Mesenteric fat pad (tissue), 1 donor: ENCODE results near the gene LASP1NB.
"Not testable (repeated sequence)": the region's sequence is repeated elsewhere in the genome, so short reads cannot be mapped to it uniquely, and the experiment has no call there.

Experiments used
- DNase-seq: peaks from one replicate; pipeline ENCODE4 v3.0.0-alpha.2; 2020; ENCODE audit warnings: low spot score
- donor health status: DM: yes; HTN: yes; CAD: no.

The LASP1NB gene

DNA sequence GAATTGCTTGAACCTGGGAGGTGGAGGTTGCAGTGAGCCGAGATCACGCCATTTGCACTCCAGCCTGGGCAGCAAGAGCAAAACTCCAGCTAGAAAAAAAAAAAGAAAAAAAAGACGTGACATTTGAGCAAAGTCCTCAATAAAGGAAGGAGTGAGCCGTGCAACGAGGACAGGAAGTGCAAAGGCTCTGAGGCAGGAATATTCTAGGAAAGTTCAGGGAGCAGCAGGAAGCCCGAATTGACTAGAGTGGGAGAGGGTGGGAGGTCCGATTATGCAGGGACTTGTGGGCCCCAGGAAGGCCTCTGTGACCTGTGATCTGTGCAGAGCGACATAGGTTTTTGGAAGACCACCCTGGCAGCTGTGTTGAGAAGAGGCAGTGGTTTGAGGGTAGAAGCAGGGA lies 8.6 kb upstream of the LASP1NB start:
- peak; percentile 43 for DNase-seq

DNA sequence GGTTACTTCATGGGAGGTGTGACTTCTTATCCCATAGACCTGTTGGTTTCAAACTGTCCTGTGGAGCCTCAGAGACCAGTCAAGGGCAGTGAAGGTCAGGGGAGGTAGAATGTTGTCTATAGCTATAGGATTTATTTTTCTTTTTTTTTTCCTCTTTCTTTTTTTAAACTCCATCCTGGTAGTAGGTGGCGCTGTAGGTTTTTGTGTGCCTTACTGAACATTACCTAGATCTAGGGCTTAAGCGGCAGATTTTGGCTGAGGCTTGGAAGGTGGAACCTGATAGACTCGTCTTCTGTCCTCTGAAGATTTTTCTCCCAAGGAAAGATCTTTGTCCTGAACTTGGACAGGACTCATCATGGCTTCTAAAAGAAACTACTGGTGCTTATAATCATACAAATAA lies 8.2 kb upstream of the LASP1NB start:
- DNase-seq: no peak

DNA sequence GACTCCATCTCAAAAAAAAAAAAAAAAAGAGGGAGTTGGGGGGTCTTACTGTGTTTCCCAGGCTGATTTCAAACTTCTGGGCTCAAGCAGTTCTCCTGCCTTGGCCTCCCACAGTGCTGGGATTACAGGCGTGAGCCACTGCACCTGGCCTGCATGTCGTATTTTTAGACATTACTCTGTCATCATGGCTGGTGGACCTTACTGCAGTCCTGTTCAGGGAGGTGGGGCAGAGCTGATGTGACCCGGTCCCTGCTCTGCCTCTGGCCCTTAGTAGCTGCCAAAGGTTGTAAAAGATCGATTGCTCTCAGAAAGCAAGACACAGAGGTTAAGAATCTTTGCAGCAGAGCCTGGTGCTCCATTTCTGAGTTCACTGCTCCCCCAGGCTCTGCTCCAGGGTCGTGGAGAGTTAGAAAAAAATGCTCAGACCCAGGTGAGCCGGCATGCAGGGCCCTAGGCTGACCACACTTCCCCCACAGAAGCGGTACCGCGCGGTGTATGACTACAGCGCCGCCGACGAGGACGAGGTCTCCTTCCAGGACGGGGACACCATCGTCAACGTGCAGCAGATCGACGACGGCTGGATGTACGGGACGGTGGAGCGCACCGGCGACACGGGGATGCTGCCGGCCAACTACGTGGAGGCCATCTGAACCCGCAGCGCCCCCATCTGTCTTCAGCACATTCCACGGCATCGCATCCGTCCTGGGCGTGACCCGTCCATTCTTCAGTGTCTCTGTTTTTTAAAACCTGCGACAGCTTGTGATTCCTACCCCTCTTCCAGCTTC lies 7.1 kb upstream of the LASP1NB start:
- DNase-seq: peak; percentile 82

DNA sequence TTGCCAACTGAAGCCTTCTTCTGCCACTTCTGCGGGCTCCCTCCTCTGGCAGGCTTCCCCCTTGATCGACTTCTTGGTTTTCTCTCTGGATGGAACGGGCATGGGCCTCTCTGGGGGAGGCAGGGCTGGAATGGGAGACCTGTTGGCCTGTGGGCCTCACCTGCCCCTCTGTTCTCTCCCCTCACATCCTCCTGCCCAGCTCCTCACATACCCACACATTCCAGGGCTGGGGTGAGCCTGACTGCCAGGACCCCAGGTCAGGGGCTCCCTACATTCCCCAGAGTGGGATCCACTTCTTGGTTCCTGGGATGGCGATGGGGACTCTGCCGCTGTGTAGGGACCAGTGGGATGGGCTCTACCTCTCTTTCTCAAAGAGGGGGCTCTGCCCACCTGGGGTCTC lies 6.5 kb upstream of the LASP1NB start:
- peak; percentile 57 for DNase-seq

DNA sequence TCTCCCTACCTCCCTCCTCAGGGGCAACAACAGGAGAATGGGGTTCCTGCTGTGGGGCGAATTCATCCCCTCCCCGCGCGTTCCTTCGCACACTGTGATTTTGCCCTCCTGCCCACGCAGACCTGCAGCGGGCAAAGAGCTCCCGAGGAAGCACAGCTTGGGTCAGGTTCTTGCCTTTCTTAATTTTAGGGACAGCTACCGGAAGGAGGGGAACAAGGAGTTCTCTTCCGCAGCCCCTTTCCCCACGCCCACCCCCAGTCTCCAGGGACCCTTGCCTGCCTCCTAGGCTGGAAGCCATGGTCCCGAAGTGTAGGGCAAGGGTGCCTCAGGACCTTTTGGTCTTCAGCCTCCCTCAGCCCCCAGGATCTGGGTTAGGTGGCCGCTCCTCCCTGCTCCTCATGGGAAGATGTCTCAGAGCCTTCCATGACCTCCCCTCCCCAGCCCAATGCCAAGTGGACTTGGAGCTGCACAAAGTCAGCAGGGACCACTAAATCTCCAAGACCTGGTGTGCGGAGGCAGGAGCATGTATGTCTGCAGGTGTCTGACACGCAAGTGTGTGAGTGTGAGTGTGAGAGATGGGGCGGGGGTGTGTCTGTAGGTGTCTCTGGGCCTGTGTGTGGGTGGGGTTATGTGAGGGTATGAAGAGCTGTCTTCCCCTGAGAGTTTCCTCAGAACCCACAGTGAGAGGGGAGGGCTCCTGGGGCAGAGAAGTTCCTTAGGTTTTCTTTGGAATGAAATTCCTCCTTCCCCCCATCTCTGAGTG lies 5.9 kb upstream of the LASP1NB start:
- no peak for DNase-seq

DNA sequence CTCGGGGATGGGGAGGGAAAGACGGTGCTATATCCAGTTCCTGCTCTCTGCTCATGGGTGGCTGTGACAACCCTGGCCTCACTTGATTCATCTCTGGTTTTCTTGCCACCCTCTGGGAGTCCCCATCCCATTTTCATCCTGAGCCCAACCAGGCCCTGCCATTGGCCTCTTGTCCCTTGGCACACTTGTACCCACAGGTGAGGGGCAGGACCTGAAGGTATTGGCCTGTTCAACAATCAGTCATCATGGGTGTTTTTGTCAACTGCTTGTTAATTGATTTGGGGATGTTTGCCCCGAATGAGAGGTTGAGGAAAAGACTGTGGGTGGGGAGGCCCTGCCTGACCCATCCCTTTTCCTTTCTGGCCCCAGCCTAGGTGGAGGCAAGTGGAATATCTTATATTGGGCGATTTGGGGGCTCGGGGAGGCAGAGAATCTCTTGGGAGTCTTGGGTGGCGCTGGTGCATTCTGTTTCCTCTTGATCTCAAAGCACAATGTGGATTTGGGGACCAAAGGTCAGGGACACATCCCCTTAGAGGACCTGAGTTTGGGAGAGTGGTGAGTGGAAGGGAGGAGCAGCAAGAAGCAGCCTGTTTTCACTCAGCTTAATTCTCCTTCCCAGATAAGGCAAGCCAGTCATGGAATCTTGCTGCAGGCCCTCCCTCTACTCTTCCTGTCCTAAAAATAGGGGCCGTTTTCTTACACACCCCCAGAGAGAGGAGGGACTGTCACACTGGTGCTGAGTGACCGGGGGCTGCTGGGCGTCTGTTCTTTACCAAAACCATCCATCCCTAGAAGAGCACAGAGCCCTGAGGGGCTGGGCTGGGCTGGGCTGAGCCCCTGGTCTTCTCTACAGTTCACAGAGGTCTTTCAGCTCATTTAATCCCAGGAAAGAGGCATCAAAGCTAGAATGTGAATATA lies 4.8 kb upstream of the LASP1NB start:
- peak; percentile 71 for DNase-seq

DNA sequence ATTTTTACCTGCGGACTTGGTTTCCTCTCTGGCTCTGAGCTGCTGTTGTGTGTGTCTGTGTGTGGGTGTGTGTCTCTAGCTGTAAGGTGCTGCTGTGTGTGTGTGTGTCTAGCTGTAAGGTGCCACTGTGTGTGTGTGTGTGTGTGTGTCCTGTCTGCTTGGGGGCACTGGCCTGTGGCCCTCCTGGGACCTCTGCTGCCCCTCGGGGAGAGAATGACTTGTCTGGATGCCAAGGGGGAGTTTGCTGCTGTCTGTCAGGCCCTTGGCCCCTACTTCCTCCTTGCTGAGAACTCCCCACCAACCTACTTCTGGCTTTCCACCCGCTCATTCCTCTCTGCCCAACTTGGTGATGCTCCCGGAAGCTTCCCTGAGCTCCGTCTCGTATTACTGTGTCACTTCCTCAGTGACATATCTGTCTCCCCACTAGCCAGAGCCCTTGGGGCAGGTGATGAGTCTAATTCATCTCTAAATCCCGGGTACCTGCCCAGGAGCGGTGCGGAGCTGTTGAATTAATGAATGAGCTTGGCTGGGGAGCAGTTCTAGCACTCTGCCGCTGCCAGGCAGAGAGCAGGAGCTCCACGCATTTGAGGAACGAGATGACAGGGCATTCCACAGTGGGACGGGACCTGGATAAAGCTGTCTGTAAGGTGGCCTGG lies 3.5 kb upstream of the LASP1NB start:
- DNase-seq: no peak

DNA sequence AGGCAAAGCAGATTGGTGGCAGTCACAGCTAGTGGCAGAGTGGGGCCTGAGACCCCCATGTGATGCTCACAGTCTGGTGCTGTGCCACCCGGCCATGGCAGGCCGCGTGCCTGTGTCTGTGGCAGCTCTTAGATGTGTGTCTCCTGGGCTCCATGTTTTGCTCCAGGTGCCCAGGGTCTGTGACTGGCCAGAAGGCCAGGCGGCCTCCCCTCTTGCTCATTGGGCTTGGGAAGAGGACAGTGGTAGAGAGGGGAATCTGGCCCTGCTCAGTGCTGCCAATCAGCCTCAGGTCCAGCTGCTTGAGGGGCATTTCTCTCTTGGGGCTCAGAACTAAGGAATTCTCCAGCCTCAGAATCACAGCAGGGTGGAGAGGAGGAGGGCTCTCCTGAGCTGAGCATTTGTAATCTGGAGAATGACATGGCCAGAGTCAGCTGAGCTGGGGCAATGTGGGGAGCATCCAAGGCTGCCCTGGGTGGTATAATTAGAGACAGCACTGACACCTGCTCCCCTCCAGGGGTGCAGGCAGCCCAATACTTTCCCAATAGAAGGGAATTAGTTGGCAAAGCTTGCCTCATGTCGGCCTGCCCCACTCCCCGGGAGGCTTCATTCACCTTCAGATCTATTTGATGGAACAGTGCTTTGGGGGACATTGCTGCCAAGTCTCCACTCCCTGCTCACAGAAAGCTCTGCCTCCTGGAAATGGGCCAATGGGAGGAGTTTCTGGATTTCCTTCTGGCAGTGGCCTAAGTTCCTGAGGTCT lies 2.7 kb upstream of the LASP1NB start:
- no peak for DNase-seq

DNA sequence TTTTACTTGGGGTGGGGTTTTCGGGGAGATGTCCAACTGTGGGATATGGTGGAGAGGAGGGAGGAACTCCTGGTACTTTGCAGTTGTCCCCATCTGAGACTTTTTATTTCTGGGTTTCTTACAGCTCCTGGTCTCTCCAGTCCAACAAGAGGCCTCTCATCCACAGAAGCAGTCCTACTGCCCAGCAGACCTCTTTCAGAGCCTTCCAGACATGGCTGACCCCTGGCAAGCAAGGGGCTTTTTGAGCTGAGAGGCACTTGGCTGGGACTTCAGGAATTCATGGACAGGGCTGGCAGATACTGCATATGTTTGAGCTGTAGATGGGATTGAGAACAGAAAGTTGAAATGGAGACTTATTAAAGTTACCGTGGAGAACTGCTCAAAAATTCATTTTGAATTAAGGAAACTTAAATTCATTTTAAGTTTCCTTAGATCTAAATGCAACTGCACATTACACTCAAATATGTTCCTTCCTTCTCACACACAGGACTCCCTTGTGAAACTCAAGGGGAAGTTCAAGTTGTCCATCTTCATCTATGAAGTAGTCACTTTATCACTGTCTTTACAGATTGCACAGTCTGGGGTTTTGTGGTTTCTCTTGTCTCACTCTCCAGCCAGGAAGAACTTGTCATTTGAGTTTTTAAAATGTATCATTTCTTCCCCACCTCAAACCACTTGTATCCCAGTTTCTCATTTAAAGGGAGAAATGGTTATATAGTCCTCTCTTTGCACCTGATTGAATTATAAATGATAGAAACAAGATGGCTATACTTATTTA lies 1.1 kb downstream of the LASP1NB start:
- no peak for DNase-seq

DNA sequence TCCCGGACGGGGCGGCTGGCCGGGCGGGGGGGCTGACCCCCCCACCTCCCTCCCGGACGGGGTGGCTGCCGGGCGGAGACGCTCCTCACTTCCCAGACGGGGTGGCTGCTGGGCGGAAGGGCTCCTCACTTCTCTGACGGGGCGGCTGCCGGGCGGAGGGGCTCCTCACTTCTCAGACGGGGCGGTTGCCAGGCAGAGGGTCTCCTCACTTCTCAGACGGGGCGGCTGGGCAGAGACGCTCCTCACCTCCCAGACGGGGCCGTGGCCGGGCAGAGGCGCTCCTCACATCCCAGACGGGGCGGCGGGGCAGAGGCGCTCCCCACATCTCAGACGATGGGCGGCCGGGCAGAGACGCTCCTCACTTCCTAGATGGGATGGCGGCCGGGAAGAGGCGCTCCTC lies 5.4 kb downstream of the LASP1NB start:
- peak; percentile 20 for DNase-seq

DNA sequence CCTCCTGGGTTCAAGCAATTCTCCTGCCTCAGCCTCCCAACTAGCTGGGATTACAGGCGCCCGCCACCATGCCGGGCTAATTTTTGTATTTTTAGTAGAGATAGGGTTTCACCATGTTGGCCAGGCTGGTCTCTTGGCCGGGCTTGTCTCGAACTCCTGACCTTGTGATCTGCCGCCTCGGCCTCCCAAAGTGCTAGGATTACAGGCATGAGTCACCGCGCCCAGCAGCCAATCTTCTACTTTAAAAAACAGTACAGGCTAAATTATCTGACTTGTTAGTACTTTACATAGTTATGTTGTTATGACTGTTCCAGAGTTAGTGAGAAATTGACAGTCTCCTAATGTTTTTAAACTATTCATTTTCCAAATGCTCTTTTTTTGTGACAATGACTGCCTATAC lies 8.5 kb downstream of the LASP1NB start:
- not testable (repeated sequence) for DNase-seq

DNA sequence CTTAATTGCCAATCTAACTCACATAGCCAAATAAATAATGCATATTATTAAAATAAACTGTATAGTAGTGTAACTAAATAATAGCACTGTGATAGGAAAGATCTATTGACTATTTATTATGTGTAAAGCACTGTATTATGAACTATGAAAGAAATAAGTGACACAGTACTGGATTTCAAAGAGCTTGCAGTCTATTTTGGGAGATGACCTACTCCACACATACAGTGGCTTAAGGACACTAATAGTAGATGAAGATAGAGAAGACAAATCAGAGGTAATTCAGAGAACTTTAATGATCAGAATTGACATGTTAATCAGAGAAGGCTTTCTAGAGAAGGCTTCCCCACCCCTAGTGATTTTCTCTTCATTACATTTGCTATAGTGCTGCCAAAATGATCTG lies 14.6 kb downstream of the LASP1NB start:
- DNase-seq: no peak

DNA sequence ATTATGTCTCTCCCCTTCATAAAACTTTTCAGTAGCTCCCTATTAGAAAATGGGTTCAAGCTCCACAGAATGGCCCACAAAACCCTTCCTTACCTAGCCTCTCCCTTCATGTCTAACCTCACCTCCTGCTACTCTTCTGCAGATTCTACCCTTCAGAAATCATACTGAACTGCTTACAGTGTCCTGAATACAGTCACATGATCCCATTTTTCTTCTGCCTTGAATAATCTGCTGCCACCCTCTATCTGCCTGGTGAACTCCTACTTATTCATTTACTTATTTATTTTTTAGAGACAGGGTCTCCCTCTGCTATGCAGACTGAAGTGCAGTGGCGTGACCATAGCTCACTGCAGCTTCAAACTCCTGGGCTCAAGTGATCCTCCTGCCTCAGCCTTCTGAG lies 15.0 kb downstream of the LASP1NB start:
- DNase-seq: no peak

DNA sequence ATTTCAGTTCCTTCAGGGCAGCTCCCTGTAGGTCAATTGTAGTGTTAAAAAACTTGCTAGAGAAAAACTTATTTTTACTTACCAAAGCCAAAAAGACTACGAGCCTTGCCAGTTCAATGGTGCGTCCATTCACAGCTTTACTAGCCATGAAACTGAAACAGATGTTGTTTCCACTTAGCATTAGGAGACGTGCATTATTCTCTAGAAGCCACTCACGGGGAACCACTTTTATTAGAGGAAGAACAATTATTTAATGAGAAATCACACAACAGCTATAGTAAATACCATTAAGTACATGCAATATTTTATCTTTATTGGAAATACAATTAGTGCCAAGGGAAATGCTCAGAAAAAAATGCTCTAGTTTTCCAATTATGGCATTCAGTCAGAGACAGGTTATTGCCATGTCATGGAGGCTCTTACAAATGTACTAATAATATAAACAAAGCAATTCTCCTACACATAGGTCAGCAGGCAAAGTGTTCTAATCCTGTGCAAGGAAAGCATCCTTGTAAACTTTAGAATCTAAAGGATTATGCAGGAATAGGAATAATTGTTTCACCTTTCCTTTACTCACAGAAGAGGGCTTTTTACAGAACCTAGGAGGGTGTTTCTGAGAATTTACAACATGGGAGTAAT lies 17.4 kb downstream of the LASP1NB start:
- DNase-seq: no peak

DNA sequence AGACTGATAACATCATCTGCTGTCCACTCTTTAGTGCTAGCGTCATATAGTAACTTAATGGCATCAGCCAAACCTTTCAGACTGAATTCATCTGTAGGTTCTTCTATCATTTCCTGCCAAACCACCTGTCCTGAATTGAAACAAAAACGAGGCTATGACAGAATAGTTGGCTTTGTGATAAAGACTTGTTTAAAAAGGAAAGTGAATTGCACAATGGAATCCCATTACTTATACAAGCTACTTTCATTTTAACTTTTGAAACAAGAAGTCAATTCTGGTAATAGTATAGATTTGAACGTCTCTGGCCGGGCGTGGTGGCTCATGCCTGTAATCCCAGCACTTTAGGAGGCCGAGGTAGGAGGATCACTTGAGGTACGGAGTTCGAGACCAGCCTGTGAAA lies 18.2 kb downstream of the LASP1NB start:
- DNase-seq: no peak

DNA sequence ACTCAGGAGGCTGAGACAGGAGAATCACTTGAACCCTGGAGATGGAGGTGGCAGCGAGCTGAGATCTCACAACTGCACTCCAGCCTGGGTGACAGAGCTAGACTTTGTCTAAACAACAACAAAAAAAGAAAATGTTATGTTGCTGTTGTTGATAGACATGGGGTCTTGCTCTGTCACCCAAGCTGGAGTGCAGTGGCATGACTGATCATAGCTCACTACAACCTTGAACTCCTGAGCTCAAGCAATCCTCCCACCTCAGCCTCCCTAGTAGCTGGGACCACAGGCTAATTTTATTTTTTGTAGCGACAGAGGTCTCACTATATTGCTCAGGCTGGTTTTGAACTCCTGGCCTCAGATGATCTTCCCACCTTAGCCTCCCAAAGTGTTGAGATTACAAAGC lies 21.8 kb downstream of the LASP1NB start:
- DNase-seq: no peak

DNA sequence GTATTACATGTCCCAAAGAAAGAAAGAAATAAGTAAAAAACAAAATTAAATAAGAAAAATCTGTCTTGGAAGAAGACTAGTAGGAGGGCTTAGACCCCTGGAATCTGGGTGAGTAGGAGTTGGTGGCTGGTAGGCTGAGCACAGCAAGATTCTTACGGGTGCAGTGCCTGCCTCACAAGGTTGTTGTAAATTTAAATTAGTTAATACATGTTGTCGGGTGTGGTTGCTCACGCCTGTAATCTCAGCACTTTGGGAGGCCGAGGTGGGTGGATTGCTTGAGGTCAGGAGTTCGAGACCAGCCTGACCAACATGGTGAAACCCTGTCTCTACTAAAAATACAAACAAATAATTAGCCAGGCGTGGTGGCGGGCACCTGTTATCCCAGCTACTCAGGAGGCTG lies 28.4 kb downstream of the LASP1NB start:
- not testable (repeated sequence) for DNase-seq

DNA sequence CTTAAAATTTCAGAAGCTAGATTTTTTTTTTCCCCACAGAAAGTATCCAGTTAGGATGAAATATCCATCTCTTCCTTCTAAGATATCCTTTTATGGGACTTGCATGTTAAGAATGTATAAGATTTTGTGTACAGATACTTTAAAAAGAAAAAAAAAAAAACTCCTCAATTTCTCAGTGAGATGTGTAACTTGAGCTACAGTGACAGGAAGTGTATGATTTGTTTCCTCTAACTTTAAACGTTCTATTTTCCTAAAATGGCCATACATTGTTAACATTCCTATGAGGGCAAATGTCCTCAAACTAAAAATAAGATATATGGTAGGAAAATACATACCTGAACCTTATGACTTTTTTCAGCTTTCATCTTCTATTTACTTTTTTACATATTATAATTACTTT lies 32.9 kb downstream of the LASP1NB start:
- no peak for DNase-seq

DNA sequence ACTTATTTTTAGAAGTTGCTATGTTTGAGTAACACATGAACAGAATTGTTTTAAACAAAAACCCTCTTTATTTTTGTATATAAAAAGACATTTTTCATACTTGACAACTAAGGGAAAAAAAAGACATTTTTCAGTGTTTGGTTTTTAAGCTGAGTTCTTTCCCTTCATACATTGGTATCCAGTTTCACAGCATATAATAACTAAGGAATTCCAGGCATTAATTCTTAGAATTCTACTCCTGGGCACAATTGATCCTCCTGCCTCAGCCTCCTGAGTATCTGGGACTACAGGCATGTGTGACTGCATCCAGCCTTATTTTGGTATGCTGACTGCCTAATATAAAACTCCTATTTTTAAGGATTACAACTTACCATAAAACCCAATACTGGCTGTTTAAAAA lies 33.3 kb downstream of the LASP1NB start:
- no peak for DNase-seq
